Left ventricle myocardium inferior (tissue), 1 donor: ENCODE data around the gene ZCCHC2. TPM values are rescaled to one million over a fixed set of nuclear protein-coding genes. Genes with fewer than 3 reads are reported as not detected.

Experiments
- DNase-seq: peaks from one replicate; pipeline ENCODE4 v3.0.0-alpha.2; 2020
- H3K27ac ChIP-seq: fragments of 200-600 bp; replicated peaks from 2 replicates; pipeline ENCODE4 v1.8.0; 2021
- H3K27me3 ChIP-seq: fragments of 200-600 bp; 2 replicates; pipeline ENCODE4 v1.8.0; 2021; ENCODE audit warnings: low read depth
- H3K36me3 ChIP-seq: fragments of 200-600 bp; 2 replicates; pipeline ENCODE4 v1.8.0; 2021
- H3K4me1 ChIP-seq: fragments of 200-600 bp; 2 replicates; pipeline ENCODE4 v1.8.0; 2021
- H3K4me3 ChIP-seq: fragments of 200-600 bp; 2 replicates; pipeline ENCODE4 v1.8.0; 2021; ENCODE audit warnings: mild to moderate bottlenecking, moderate library complexity
- H3K9me3 ChIP-seq: fragments of 200-600 bp; replicated peaks from 2 replicates; pipeline ENCODE4 v1.8.0; 2021
- intact Hi-C: fragments of 100-400 bp; cut with micrococcal nuclease; formaldehyde crosslinking; loops from one replicate; pipeline ENCODE4 v1.11.0; 2022
- total RNA-seq: library from RNA; stranded (reverse); fragmentation: NEBNext Ultra II Directional; extraction: Animal tissue kit (Norgen Biotek cat#: 25700); gene quantifications from one replicate; pipeline ENCODE4 v1.2.1, GENCODE V29; 2021
- TF ChIP-seq, protein P1 (sequence below): fragments of 200-600 bp; IDR thresholded peaks from 2 replicates; pipeline ENCODE4 v1.8.0; 2021; ENCODE audit warnings: antibody characterized with exemption, mild to moderate bottlenecking, borderline replicate concordance
- donor health status: DM: no; HTN: yes; CAD: no; lungs with severe emphysema.

Gene ZCCHC2
- total RNA-seq, 1 donor from 2014 or later: 13.1 TPM

DNA sequence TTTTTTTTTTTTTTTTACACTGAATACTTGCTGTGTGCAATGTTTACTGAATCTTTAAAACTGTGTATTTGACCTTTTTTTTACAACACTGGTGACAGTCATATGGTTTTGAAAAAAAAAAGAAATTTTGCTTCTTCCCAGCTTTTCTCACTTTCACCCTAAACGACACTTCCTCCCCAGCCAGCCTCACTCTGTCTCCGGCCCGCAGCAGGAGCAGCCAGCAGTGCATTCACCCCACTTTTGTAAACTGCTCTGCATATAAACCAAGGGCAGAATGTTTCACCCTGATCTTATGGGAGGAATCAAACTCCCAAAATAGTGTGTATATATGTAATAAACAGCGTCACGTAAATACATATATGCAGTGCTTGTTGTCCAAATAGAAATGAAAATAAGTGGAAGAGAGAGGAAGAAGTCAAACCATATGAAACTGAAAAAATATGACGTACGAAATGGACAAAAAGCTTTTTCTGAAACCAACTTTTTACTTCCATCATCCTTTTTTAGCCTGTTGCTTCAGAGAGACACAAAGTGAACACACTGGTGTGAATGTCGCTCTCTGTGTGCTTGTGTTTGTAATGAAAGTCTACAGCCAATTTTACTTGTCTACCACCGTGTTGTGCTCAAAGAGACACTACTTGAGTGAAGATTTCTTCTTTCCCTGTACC lies 54.2 kb downstream of the ZCCHC2 start:
- Histone ChIP-seq H3K27me3 (no peaks in the 10 kb centered on the region), H3K36me3 (peaks cover 65% of the 10 kb centered on the region), H3K27ac (no peak overlapping the region), H3K4me3 (no peak overlapping the region), H3K4me1 (peaks cover 8% of the 10 kb centered on the region), H3K9me3 (no peaks in the 10 kb centered on the region)
- intact Hi-C loops: no loop called here
- DNase-seq: no peak
- TF ChIP-seq, protein P1, sequence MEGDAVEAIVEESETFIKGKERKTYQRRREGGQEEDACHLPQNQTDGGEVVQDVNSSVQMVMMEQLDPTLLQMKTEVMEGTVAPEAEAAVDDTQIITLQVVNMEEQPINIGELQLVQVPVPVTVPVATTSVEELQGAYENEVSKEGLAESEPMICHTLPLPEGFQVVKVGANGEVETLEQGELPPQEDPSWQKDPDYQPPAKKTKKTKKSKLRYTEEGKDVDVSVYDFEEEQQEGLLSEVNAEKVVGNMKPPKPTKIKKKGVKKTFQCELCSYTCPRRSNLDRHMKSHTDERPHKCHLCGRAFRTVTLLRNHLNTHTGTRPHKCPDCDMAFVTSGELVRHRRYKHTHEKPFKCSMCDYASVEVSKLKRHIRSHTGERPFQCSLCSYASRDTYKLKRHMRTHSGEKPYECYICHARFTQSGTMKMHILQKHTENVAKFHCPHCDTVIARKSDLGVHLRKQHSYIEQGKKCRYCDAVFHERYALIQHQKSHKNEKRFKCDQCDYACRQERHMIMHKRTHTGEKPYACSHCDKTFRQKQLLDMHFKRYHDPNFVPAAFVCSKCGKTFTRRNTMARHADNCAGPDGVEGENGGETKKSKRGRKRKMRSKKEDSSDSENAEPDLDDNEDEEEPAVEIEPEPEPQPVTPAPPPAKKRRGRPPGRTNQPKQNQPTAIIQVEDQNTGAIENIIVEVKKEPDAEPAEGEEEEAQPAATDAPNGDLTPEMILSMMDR: no peak

DNA sequence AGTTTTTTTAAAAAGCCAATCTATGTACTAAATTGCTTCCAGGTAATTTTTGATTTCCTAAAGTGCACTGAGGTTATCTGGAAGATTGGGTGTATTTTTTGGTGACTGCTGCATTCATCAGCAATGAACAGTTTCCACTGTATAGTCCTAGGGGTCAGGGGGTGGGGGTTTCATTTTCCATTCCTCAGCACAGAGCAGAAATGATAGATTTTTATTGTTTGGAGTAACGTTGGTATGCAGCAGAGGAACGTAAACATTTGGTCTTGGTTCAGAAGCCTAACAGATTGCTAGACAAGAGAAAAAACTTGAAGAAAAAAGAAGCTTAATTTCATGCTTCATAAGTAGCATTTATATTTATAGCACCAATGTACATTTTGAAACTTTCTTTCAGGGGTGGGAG lies 54.9 kb downstream of the ZCCHC2 start:
- Histone ChIP-seq H3K4me3 (no peak overlapping the region), H3K27ac (no peak overlapping the region), H3K36me3 (peaks cover 64% of the 10 kb centered on the region), H3K9me3 (no peaks in the 10 kb centered on the region), H3K27me3 (no peaks in the 10 kb centered on the region), H3K4me1 (peaks cover 8% of the 10 kb centered on the region)
- intact Hi-C loops: no loop called here
- DNase-seq: no peak
- TF ChIP-seq, protein P1: no peak

DNA sequence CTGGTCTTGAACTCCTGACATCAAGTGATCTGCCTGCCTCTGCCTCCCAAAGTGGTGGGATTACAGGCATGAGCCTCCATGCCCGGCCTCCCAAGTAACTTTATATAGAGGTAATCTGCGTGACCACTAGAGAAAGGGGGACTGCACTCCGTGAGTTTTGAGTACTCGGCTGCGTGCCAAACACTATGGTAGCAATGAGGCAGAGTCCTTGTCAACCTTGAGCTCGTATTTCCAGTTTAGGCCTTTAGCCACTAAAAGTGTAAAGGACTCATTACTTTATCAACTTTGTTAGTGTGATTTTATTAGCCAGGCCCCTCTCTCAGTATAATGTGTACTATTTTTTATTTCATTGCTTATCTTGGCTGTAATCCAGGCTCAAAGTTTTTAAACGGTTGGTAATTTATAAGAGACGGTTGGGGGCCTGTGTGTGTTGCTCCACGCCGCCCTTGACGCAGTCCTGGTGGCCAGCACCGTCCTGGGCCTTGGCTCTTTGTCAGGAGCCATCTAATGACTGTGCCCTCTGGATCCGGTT lies 56.2 kb downstream of the ZCCHC2 start:
- Histone ChIP-seq H3K36me3 (peaks cover 52% of the 10 kb centered on the region), H3K4me3 (no peak overlapping the region), H3K9me3 (no peaks in the 10 kb centered on the region), H3K27ac (no peak overlapping the region), H3K27me3 (no peaks in the 10 kb centered on the region), H3K4me1 (peaks cover 12% of the 10 kb centered on the region)
- TF ChIP-seq, protein P1: no peak
- DNase-seq: no peak
- intact Hi-C loops: no loop called here

DNA sequence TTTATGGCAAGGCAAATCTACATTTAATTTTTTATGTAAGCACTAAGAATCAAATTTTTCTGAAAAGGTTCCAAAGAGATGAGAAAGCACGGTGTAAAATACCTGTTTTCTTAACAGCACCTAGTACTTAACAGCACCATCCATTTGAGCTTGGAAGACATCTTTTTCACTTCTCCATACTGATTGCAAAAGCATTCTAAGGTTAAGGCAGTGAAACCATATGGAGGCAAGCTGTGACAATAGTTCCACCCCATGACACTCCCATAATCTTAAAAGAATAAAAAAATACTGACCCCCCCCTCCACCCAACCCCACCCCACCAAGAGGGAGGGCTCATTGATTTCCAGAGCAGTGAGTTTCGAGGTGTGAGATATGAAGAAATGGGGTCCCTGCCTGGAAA lies 60.6 kb downstream of the ZCCHC2 start:
- Histone ChIP-seq H3K27me3 (no peaks in the 10 kb centered on the region), H3K27ac (no peak overlapping the region), H3K4me1 (peaks cover 25% of the 10 kb centered on the region), H3K9me3 (no peaks in the 10 kb centered on the region), H3K4me3 (no peak overlapping the region), H3K36me3 (peaks cover 28% of the 10 kb centered on the region)
- TF ChIP-seq, protein P1: no peak
- intact Hi-C loops: loop anchor here (5.0 to 10.0 kb wide), 3 partner anchors 56 to 156 kb away; partner anchors contain the start of gene PHLPP1
- no peak for DNase-seq

DNA sequence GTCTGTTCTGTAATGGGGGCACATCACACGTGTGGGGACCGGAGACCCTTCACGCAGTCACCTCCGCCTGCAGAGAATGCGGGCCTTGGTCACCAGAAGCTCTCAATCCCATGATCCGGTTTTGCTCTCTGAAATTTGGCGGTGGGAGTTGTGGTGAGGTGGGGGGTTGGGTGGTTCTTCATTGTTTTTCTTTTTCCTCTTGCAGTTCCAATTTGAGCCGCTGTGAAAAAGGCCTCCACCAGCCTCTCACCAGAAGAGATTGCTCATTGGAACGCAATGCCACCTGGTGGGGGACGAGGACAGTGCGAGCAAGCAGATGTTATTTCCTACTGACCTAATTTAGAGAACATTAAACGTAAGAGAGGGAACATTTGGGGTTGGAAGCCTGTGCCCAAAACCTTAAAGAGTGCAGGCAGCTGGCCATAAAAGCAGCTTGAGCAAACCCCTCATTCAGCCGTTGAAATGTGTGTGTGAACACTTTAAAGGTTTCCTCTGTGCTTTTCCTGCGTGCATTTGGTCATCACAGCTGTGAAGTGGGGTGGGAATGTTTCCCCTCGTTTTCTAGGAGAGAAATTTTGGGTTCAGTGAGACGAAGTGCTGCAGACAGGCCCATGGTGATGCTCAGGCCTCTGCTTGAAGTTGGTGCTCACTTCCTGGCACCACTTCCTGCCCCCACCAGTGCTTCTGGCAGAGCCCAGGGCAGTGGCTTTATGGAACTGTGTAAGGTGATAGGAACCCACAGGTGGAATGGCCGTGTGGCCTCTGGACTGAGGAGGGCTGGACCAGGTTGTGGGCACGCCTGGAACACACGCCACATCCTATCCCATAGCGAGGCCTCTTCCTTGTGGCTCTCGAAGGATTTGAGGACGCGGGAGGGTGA lies 61.7 kb downstream of the ZCCHC2 start:
- DNase-seq: peak; percentile 83
- Histone ChIP-seq H3K36me3 (peaks cover 18% of the 10 kb centered on the region), H3K27me3 (no peaks in the 10 kb centered on the region), H3K9me3 (no peaks in the 10 kb centered on the region), H3K27ac (peak overlapping the region; percentile 50), H3K4me3 (peak overlapping the region; percentile 31), H3K4me1 (peaks cover 25% of the 10 kb centered on the region)
- intact Hi-C loops: loop anchor here (5.0 to 10.0 kb wide), 4 partner anchors 57 to 398 kb away; partner anchors contain the start of gene PHLPP1
- TF ChIP-seq, protein P1: peak; percentile 99
